ENCODE data around the gene UBE2QL1.

Gene UBE2QL1

GRCh38 chr5:6468870-6469269, 20.2 kb downstream of the UBE2QL1 start:
- DNase-seq (ENCODE audit: insufficient read length, low spot score) (no peak), FAIRE-seq (no peak)
- TF ChIP-seq POLR2A (IDR thresholded peaks at IDR 0.05; ENCODE audit: low read depth, low read length) = no peak

- DNase-seq (ENCODE audit: insufficient read length, low spot score) (no peak), FAIRE-seq (no peak)
- TF ChIP-seq POLR2A (IDR thresholded peaks at IDR 0.05; ENCODE audit: low read depth, low read length) = no peak
Measured at GRCh38 chr5:6469836-6470235, 21.2 kb downstream of the UBE2QL1 start.

- FAIRE-seq (no peak), DNase-seq (ENCODE audit: insufficient read length, low spot score) (no peak)
- TF ChIP-seq POLR2A (IDR thresholded peaks at IDR 0.05; ENCODE audit: low read depth, low read length) = no peak
Measured at GRCh38 chr5:6470672-6471071, 22.0 kb downstream of the UBE2QL1 start.

GRCh38 chr5:6471252-6471651, 22.6 kb downstream of the UBE2QL1 start:
- no peak for DNase-seq (ENCODE audit: insufficient read length, low spot score)
- no peak for FAIRE-seq
- no peak for TF ChIP-seq POLR2A (IDR thresholded peaks at IDR 0.05; ENCODE audit: low read depth, low read length)

GRCh38 chr5:6472792-6473191, 24.1 kb downstream of the UBE2QL1 start:
- FAIRE-seq (no peak), DNase-seq (ENCODE audit: insufficient read length, low spot score) (no peak)
- no peak for TF ChIP-seq POLR2A (IDR thresholded peaks at IDR 0.05; ENCODE audit: low read depth, low read length)

GRCh38 chr5:6473284-6473683, 24.6 kb downstream of the UBE2QL1 start:
- no peak for TF ChIP-seq POLR2A (IDR thresholded peaks at IDR 0.05; ENCODE audit: low read depth, low read length)
- FAIRE-seq (no peak), DNase-seq (ENCODE audit: insufficient read length, low spot score) (no peak)

- TF ChIP-seq POLR2A (IDR thresholded peaks at IDR 0.05; ENCODE audit: low read depth, low read length) = no peak
- no peak for FAIRE-seq
- no peak for DNase-seq (ENCODE audit: insufficient read length, low spot score)
Measured at GRCh38 chr5:6475626-6476312, 27.1 kb downstream of the UBE2QL1 start.

GRCh38 chr5:6476313-6476661, 27.6 kb downstream of the UBE2QL1 start:
- no peak for FAIRE-seq
- no peak for TF ChIP-seq POLR2A (IDR thresholded peaks at IDR 0.05; ENCODE audit: low read depth, low read length)
- no peak for DNase-seq (ENCODE audit: insufficient read length, low spot score)

GRCh38 chr5:6478793-6479192, 30.1 kb downstream of the UBE2QL1 start:
- TF ChIP-seq POLR2A (IDR thresholded peaks at IDR 0.05; ENCODE audit: low read depth, low read length) = no peak
- FAIRE-seq (no peak), DNase-seq (ENCODE audit: insufficient read length, low spot score) (no peak)

GRCh38 chr5:6480133-6481051, 31.7 kb downstream of the UBE2QL1 start:
- no peak for TF ChIP-seq POLR2A (IDR thresholded peaks at IDR 0.05; ENCODE audit: low read depth, low read length)
- FAIRE-seq = no peak
- DNase-seq (ENCODE audit: insufficient read length, low spot score) = no peak

- DNase-seq (ENCODE audit: insufficient read length, low spot score) (no peak), FAIRE-seq (no peak)
- no peak for TF ChIP-seq POLR2A (IDR thresholded peaks at IDR 0.05; ENCODE audit: low read depth, low read length)
Measured at GRCh38 chr5:6482735-6483134, 34.1 kb downstream of the UBE2QL1 start.

- no peak for TF ChIP-seq POLR2A (IDR thresholded peaks at IDR 0.05; ENCODE audit: low read depth, low read length)
Measured at GRCh38 chr5:6483880-6484382, 35.3 kb downstream of the UBE2QL1 start.

GRCh38 chr5:6484446-6484845, 35.8 kb downstream of the UBE2QL1 start:
- FAIRE-seq (no peak), DNase-seq (ENCODE audit: insufficient read length, low spot score) (no peak)
- TF ChIP-seq POLR2A (IDR thresholded peaks at IDR 0.05; ENCODE audit: low read depth, low read length) = no peak

More at GRCh38 chr5:6483880-6484382, 35.3 kb downstream of the UBE2QL1 start:
- no peak for FAIRE-seq
- DNase-seq (ENCODE audit: insufficient read length, low spot score) = no peak

GRCh38 chr5:6484899-6485298, 36.2 kb downstream of the UBE2QL1 start:
- FAIRE-seq = no peak
- no peak for DNase-seq (ENCODE audit: insufficient read length, low spot score)
- TF ChIP-seq POLR2A (IDR thresholded peaks at IDR 0.05; ENCODE audit: low read depth, low read length) = no peak

GRCh38 chr5:6485441-6485840, 36.8 kb downstream of the UBE2QL1 start:
- no peak for FAIRE-seq
- TF ChIP-seq POLR2A (IDR thresholded peaks at IDR 0.05; ENCODE audit: low read depth, low read length) = no peak

More at GRCh38 chr5:6485441-6485840, 36.8 kb downstream of the UBE2QL1 start:
- no peak for DNase-seq (ENCODE audit: insufficient read length, low spot score)

Data from H54 (cell line).